IMR-90 (cell line): ENCODE data around the gene CFAP97D2. TPM values are rescaled to one million over a fixed set of nuclear protein-coding genes. Genes with fewer than 3 reads are reported as not detected.

Experiments
- ATAC-seq: fragments of 200-7000 bp; cut with Tn5 transposase; 2 replicates; pipeline ENCODE4 v1.9.1; 2020; ENCODE audit warnings: low read depth, mild to moderate bottlenecking, moderate library complexity
- BruUV-seq: library from RNA; stranded (reverse); fragments of 400-500 nt; replicated peaks from 2 replicates; lab custom pipeline; 2021; lab: Mats Ljungman, UMichigan
- CTCF ChIA-PET: fragments of 300-600 bp; formaldehyde crosslinking; extraction: SDS; loops from one replicate; lab custom pipeline; 2021; ENCODE audit warnings: antibody characterized with exemption; lab: Yijun Ruan, JAX
- POLR2A ChIA-PET: fragments of 300-600 bp; sonication (Branson Sonifier 250); formaldehyde crosslinking; loops from one replicate; lab custom pipeline; 2022; ENCODE audit warnings: antibody characterized with exemption; ENCODE audit not compliant: unreplicated experiment; lab: Charles Lee
- DNase-seq: peaks from one replicate; pipeline ENCODE4 v3.0.0; 2013
- H2AFZ ChIP-seq: replicated peaks from 2 replicates; pipeline ENCODE3; 2013; ENCODE audit warnings: low read length, mild to moderate bottlenecking; ENCODE audit not compliant: poor library complexity
- H2AK5ac ChIP-seq: 2 replicates; pipeline ENCODE4 v1.6.1; 2013; ENCODE audit warnings: low read depth, low read length, inconsistent platforms
- H2AK9ac ChIP-seq: replicated peaks from 2 replicates; pipeline ENCODE3; 2013; ENCODE audit warnings: mild to moderate bottlenecking, low read depth, low read length, moderate library complexity; ENCODE audit not compliant: poor library complexity
- H2BK120ac ChIP-seq: 2 replicates; pipeline ENCODE4 v1.6.1; 2013; ENCODE audit warnings: low read depth, low read length, inconsistent platforms
- H2BK15ac ChIP-seq: 3 replicates; pipeline ENCODE4 v1.6.1; 2013; ENCODE audit warnings: low read depth, low read length, inconsistent platforms
- H2BK20ac ChIP-seq: 2 replicates; pipeline ENCODE4 v1.6.1; 2013; ENCODE audit warnings: low read depth, mild to moderate bottlenecking, inconsistent platforms, low read length, moderate library complexity
- H2BK5ac ChIP-seq: 2 replicates; pipeline ENCODE4 v1.6.1; 2013; ENCODE audit warnings: mild to moderate bottlenecking, low read depth, low read length, inconsistent platforms; ENCODE audit not compliant: poor library complexity, severe bottlenecking
- H3K14ac ChIP-seq: replicated peaks from 2 replicates; pipeline ENCODE4 v1.6.1; 2013; ENCODE audit warnings: low read depth, low read length, inconsistent platforms
- H3K18ac ChIP-seq: 2 replicates; pipeline ENCODE4 v1.6.1; 2013; ENCODE audit warnings: low read depth, low read length, control low read depth
- H3K23ac ChIP-seq: 2 replicates; pipeline ENCODE4 v1.6.1; 2013; ENCODE audit warnings: low read depth, low read length, inconsistent platforms
- H3K27ac ChIP-seq: 2 replicates; pipeline ENCODE4 v1.5.1; 2013; ENCODE audit warnings: mild to moderate bottlenecking, control low read depth, low read length; ENCODE audit not compliant: insufficient read depth
- H3K27me3 ChIP-seq: 2 replicates; pipeline ENCODE4 v1.6.1; 2013; ENCODE audit warnings: low read length; ENCODE audit not compliant: control insufficient read depth, insufficient read depth
- H3K36me3 ChIP-seq: 2 replicates; pipeline ENCODE4 v1.6.1; 2013; ENCODE audit warnings: low read length, mixed read lengths; ENCODE audit not compliant: control insufficient read depth, insufficient read depth
- H3K4ac ChIP-seq: 2 replicates; pipeline ENCODE4 v1.6.1; 2013; ENCODE audit warnings: low read depth, low read length, inconsistent platforms
- H3K4me1 ChIP-seq: 2 replicates; pipeline ENCODE4 v1.6.1; 2013; ENCODE audit warnings: low read length, mixed read lengths; ENCODE audit not compliant: control insufficient read depth, insufficient read depth
- H3K4me2 ChIP-seq: 2 replicates; pipeline ENCODE4 v1.6.1; 2013; ENCODE audit warnings: low read depth, mild to moderate bottlenecking, control low read depth, low read length, moderate library complexity
- H3K4me3 ChIP-seq: 2 replicates; pipeline ENCODE4 v1.5.1; 2013; ENCODE audit warnings: low read depth, mild to moderate bottlenecking, control low read depth, low read length, moderate library complexity; ENCODE audit not compliant: insufficient read depth
- H3K56ac ChIP-seq: 2 replicates; pipeline ENCODE4 v1.6.1; 2013; ENCODE audit warnings: low read length, inconsistent platforms; ENCODE audit not compliant: insufficient read depth; ENCODE audit errors: extremely low read depth
- H3K79me1 ChIP-seq, 2 experiments: 2 replicates each; pipeline ENCODE4 v1.6.1; 2013; ENCODE audit warnings: low read length in 2 of 2, inconsistent platforms in 1 of 2, low read depth in 1 of 2
- H3K9ac ChIP-seq: 2 replicates; pipeline ENCODE4 v1.6.1; 2013; ENCODE audit warnings: low read depth, low read length, control low read depth
- H3K9me1 ChIP-seq: 2 replicates; pipeline ENCODE4 v1.6.1; 2013; ENCODE audit warnings: low read length, inconsistent platforms; ENCODE audit not compliant: insufficient read depth
- H3K9me3 ChIP-seq: 2 replicates; pipeline ENCODE4 v1.6.1; 2013; ENCODE audit warnings: low read length; ENCODE audit not compliant: control insufficient read depth, insufficient read depth
- H4K20me1 ChIP-seq: 2 replicates; pipeline ENCODE4 v1.6.1; 2013; ENCODE audit warnings: low read length, inconsistent platforms; ENCODE audit not compliant: insufficient read depth
- H4K5ac ChIP-seq: 2 replicates; pipeline ENCODE4 v1.6.1; 2013; ENCODE audit warnings: mild to moderate bottlenecking, low read depth, low read length, control low read depth
- H4K8ac ChIP-seq, 2 experiments: 2 replicates each; pipeline ENCODE4 v1.6.1; 2013; ENCODE audit warnings: low read depth in 2 of 2, low read length in 2 of 2, control low read depth in 1 of 2, inconsistent platforms in 1 of 2
- H4K91ac ChIP-seq: 2 replicates; pipeline ENCODE4 v1.6.1; 2013; ENCODE audit warnings: low read depth, low read length, inconsistent platforms; ENCODE audit not compliant: insufficient read depth
- MXI1 ChIP-seq: IDR thresholded peaks from 2 replicates; pipeline ENCODE4 v1.6.1; 2012; ENCODE audit warnings: low read depth, mild to moderate bottlenecking, low read length, moderate library complexity, borderline replicate concordance
- POLR2A ChIP-seq: IDR thresholded peaks from 2 replicates; pipeline ENCODE4 v1.6.1; 2012; ENCODE audit warnings: mild to moderate bottlenecking, low read depth, low read length
- USF2 ChIP-seq: fragments of 150-350 bp; IDR thresholded peaks from 2 replicates; pipeline ENCODE4 v1.6.1; 2017; ENCODE audit warnings: mild to moderate bottlenecking, antibody characterized with exemption, low read length, low read depth
- WGBS, 2 experiments: methylation state at CpG; one replicate each; pipeline versions ENCODE4 v1.1.5 to v1.1.7; 2013; ENCODE audit warnings: missing lambda C conversion rate in 2 of 2; ENCODE audit not compliant: insufficient read length in 1 of 2; ENCODE audit errors: extremely low coverage in 2 of 2; 5-methylcytosine and 5-hydroxymethylcytosine counted together
- dilution Hi-C: fragments of 300-500 bp; cut with HindIII; formaldehyde crosslinking; loops from one replicate; pipeline ENCODE4 v1.14.3; 2018; ENCODE audit warnings: low sequenced_read_pairs; ENCODE audit not compliant: unreplicated experiment
- in situ Hi-C: fragments of 300-500 bp; cut with MboI; formaldehyde crosslinking; loops from 3 replicates; pipeline ENCODE4 v1.14.3; 2019; ENCODE audit warnings: low sequenced_read_pairs, inconsistent platforms, mixed read lengths
- intact Hi-C: fragments of 100-400 bp; cut with micrococcal nuclease; formaldehyde crosslinking; loops from 2 replicates; pipeline ENCODE4 v1.10.0; 2022
- polyA plus RNA-seq, 3 experiments: library from polyadenylated mRNA; depleted of rRNA; stranded (reverse); fragments of >200 nt; gene quantifications; 2 replicates each; pipeline ENCODE4 v1.2.3, GENCODE V29; 2012; ENCODE audit warnings: low replicate concordance in 1 of 3
- total RNA-seq: library from RNA; depleted of rRNA; stranded (reverse); fragments of >200 nt; gene quantifications from 2 replicates; pipeline ENCODE4 v1.2.3, GENCODE V29; 2012

The CFAP97D2 gene
- total and polyA plus RNA-seq, 2 of the 4 experiments (the other 2 are of a cell fraction), result not detected

- in situ Hi-C loops, result loop anchor here (5.0 kb wide), 1 partner anchor 63 kb away; no protein-coding TSS in a partner anchor
- Histone ChIP-seq H3K9me3 (no peaks in the 10 kb centered on the region), H4K20me1 (peaks cover 63% of the 10 kb centered on the region), H3K27ac (peak overlapping the region; percentile 95), H3K36me3 (0 out of 2 replicates have a peak, but pooled peaks cover 2% of the 10 kb centered on the region), H4K5ac (peak overlapping the region; percentile 45), H3K18ac (peak overlapping the region; percentile 70), H2AFZ (peak overlapping the region; percentile 51), H4K91ac (peak overlapping the region; percentile 94), H3K14ac (peak overlapping the region; percentile 96), H4K8ac (peak overlapping the region; percentile 85 to 95), H2AK9ac (peak overlapping the region; percentile 98), H3K9me1 (peaks cover 21% of the 10 kb centered on the region), H2AK5ac (peak overlapping the region; percentile 95), H3K79me1 (peaks cover 7 to 32% of the 10 kb centered on the region in 2 experiments), H2BK5ac (peak overlapping the region; percentile 91), H3K23ac (peak overlapping the region; percentile 94), H2BK120ac (peak overlapping the region; percentile 88), H2BK20ac (peak overlapping the region; percentile 66), H3K27me3 (no peaks in the 10 kb centered on the region), H3K56ac (peak overlapping the region; percentile 91), H3K4ac (peak overlapping the region; percentile 95), H3K4me1 (peaks cover 29% of the 10 kb centered on the region), H2BK15ac (peak overlapping the region; percentile 66; the same call in 2 of the 3 replicates), H3K4me2 (peak overlapping the region; percentile 86), H3K4me3 (peak overlapping the region; percentile 93), H3K9ac (peak overlapping the region; percentile 97)
- intact Hi-C loops, result loop anchor here (2.0 kb wide), 1 partner anchor 97 kb away; no protein-coding TSS in a partner anchor
- POLR2A ChIA-PET, result interaction anchor here (0.6 to 0.9 kb wide), 2 partner anchors 23 to 63 kb away, joined by 3 to 5 read pairs; no protein-coding TSS in a partner anchor
- DNase-seq (no peak), ATAC-seq (no peak)
- TF ChIP-seq POLR2A, result no peak
- no peak for TF ChIP-seq MXI1
- TF ChIP-seq USF2, result peak; percentile 33
- WGBS, 2 experiments, result 24% methylated on average over 8 of the region's 18 CpGs; no CpG with 5 or more reads in 1 of the 2 experiments
- CTCF ChIA-PET, result no interaction called here
- BruUV-seq, result no TSS peak
- dilution Hi-C loops, result no loop called here
These were observed 48.8 kb upstream of the CFAP97D2 start for GRCh38 chr13:114130131-114130836.
